Muscle layer of duodenum (tissue), 2 donors: ENCODE results near the gene ARHGDIB.

ENCODE experiments used
- H3K27ac ChIP-seq: one replicate; pipeline ENCODE4 v1.7.0; 2013; ENCODE audit warnings: mild to moderate bottlenecking, low read length
- H3K27me3 ChIP-seq: one replicate; pipeline ENCODE4 v1.7.0; 2013; ENCODE audit warnings: low read depth, mild to moderate bottlenecking, control low read depth, low read length
- H3K36me3 ChIP-seq, 2 donors: one replicate each; pipeline ENCODE4 v1.7.0; 2013; ENCODE audit warnings: low read length in 2 of 2, control low read depth in 1 of 2, mild to moderate bottlenecking in 1 of 2; ENCODE audit not compliant: insufficient read depth in 2 of 2, control insufficient read depth in 1 of 2
- H3K4me1 ChIP-seq, 2 donors: one replicate each; pipeline ENCODE4 v1.7.0; 2013; ENCODE audit warnings: low read length in 2 of 2, mild to moderate bottlenecking in 2 of 2, control low read depth in 1 of 2, moderate library complexity in 1 of 2; ENCODE audit not compliant: insufficient read depth in 2 of 2, control insufficient read depth in 1 of 2
- H3K4me3 ChIP-seq, 2 donors: one replicate each; pipeline ENCODE4 v1.7.0; 2013; ENCODE audit warnings: low read length in 2 of 2, low read depth in 1 of 2, mild to moderate bottlenecking in 1 of 2
- H3K9me3 ChIP-seq, 2 donors: one replicate each; pipeline ENCODE4 v1.7.0; 2013; ENCODE audit warnings: low read length in 2 of 2, control low read depth in 1 of 2, mild to moderate bottlenecking in 1 of 2; ENCODE audit not compliant: control insufficient read depth in 1 of 2
- donor health status: healthy.

Gene ARHGDIB

GRCh38 chr12:14942196-14942931 is 19.0 kb downstream of the ARHGDIB start:
- peaks cover 1 to 5% of the 10 kb centered on the region in 2 donors for H3K36me3 ChIP-seq
- no peak overlapping the region for H3K27ac ChIP-seq

GRCh38 chr12:14941369-14941768 is 20.0 kb downstream of the ARHGDIB start:
- no peaks in the 10 kb centered on the region for H3K9me3 ChIP-seq
- no peak overlapping the region for H3K27ac ChIP-seq
- no peak overlapping the region for H3K4me3 ChIP-seq
- peaks cover 0 to 2% of the 10 kb centered on the region in 2 donors for H3K4me1 ChIP-seq
- no peaks in the 10 kb centered on the region for H3K27me3 ChIP-seq
- H3K36me3 ChIP-seq = no peaks in the 10 kb centered on the region

More at GRCh38 chr12:14942196-14942931, 19.0 kb downstream of the ARHGDIB start:
- H3K9me3 ChIP-seq = no peaks in the 10 kb centered on the region
- no peaks in the 10 kb centered on the region for H3K27me3 ChIP-seq
- no peak overlapping the region for H3K4me3 ChIP-seq
- peaks cover 0 to 3% of the 10 kb centered on the region in 2 donors for H3K4me1 ChIP-seq

- Histone ChIP-seq H3K4me3 (no peak within 1 kb of the TSS), H3K36me3 (no peaks in the 10 kb centered on the region), H3K27ac (no peak within 1 kb of the TSS), H3K27me3 (no peaks in the 10 kb centered on the region), H3K4me1 (no peaks in the 10 kb centered on the region), H3K9me3 (no peaks in the 10 kb centered on the region)
These were observed 23.1 kb downstream of the ARHGDIB start, which contains the start of gene ERP27 for GRCh38 chr12:14938301-14938700. Gene ERP27 (minus strand): TSS chr12:14938537. CDS start chr12:14938508, 29 bp downstream.

- Histone ChIP-seq H3K27ac (no peak overlapping the region), H3K4me1 (no peaks in the 10 kb centered on the region), H3K9me3 (no peaks in the 10 kb centered on the region), H3K36me3 (no peaks in the 10 kb centered on the region), H3K4me3 (no peak overlapping the region), H3K27me3 (no peaks in the 10 kb centered on the region)
These were observed 23.7 kb downstream of the ARHGDIB start for GRCh38 chr12:14937689-14938088.

- no peaks in the 10 kb centered on the region for H3K36me3 ChIP-seq
- H3K4me1 ChIP-seq = no peaks in the 10 kb centered on the region
- H3K27ac ChIP-seq = no peak overlapping the region
- no peaks in the 10 kb centered on the region for H3K27me3 ChIP-seq
- no peaks in the 10 kb centered on the region for H3K9me3 ChIP-seq
- H3K4me3 ChIP-seq = no peak overlapping the region
These were observed 24.4 kb downstream of the ARHGDIB start for GRCh38 chr12:14937014-14937413.

GRCh38 chr12:14936224-14936861 is 25.1 kb downstream of the ARHGDIB start:
- no peaks in the 10 kb centered on the region for H3K36me3 ChIP-seq
- H3K27me3 ChIP-seq = no peaks in the 10 kb centered on the region
- no peak overlapping the region for H3K27ac ChIP-seq
- H3K4me3 ChIP-seq = no peak overlapping the region
- no peaks in the 10 kb centered on the region for H3K9me3 ChIP-seq
- no peaks in the 10 kb centered on the region for H3K4me1 ChIP-seq

- H3K27ac ChIP-seq = no peak overlapping the region
These were observed 26.4 kb downstream of the ARHGDIB start for GRCh38 chr12:14935031-14935430.

GRCh38 chr12:14934511-14934910 is 26.9 kb downstream of the ARHGDIB start:
- Histone ChIP-seq H3K4me1 (no peaks in the 10 kb centered on the region), H3K27me3 (no peaks in the 10 kb centered on the region), H3K9me3 (no peaks in the 10 kb centered on the region), H3K27ac (no peak overlapping the region), H3K4me3 (no peak overlapping the region), H3K36me3 (no peaks in the 10 kb centered on the region)

More at GRCh38 chr12:14935031-14935430, 26.4 kb downstream of the ARHGDIB start:
- H3K9me3 ChIP-seq = no peaks in the 10 kb centered on the region
- H3K4me1 ChIP-seq = no peaks in the 10 kb centered on the region
- no peaks in the 10 kb centered on the region for H3K27me3 ChIP-seq
- H3K36me3 ChIP-seq = no peaks in the 10 kb centered on the region
- H3K4me3 ChIP-seq = no peak overlapping the region

GRCh38 chr12:14931791-14932560 is 29.4 kb downstream of the ARHGDIB start:
- Histone ChIP-seq H3K36me3 (no peaks in the 10 kb centered on the region), H3K27ac (no peak overlapping the region), H3K4me3 (no peak overlapping the region), H3K4me1 (peaks cover 0 to 7% of the 10 kb centered on the region in 2 donors), H3K27me3 (no peaks in the 10 kb centered on the region), H3K9me3 (no peaks in the 10 kb centered on the region)

GRCh38 chr12:14931359-14931758 is 30.0 kb downstream of the ARHGDIB start:
- Histone ChIP-seq H3K4me1 (peaks cover 0 to 7% of the 10 kb centered on the region in 2 donors), H3K4me3 (no peak overlapping the region), H3K9me3 (no peaks in the 10 kb centered on the region), H3K27me3 (no peaks in the 10 kb centered on the region), H3K27ac (no peak overlapping the region), H3K36me3 (no peaks in the 10 kb centered on the region)

GRCh38 chr12:14930299-14930698 is 31.1 kb downstream of the ARHGDIB start:
- Histone ChIP-seq H3K4me3 (no peak overlapping the region), H3K27ac (no peak overlapping the region), H3K4me1 (peaks cover 0 to 7% of the 10 kb centered on the region in 2 donors), H3K36me3 (no peaks in the 10 kb centered on the region), H3K9me3 (no peaks in the 10 kb centered on the region), H3K27me3 (no peaks in the 10 kb centered on the region)
